H9 (cell line): ENCODE results near the gene NHSL2. TPM values are rescaled to one million over a fixed set of nuclear protein-coding genes. Genes with fewer than 3 reads are reported as not detected.

Source experiments
- DNase-seq: peaks from one replicate; pipeline ENCODE4 v3.0.0-alpha.2; 2017
- H2AFZ ChIP-seq: one replicate; pipeline ENCODE4 v1.6.1; 2013; ENCODE audit warnings: mild to moderate bottlenecking, low read length, control low read depth, moderate library complexity
- H2AK5ac ChIP-seq: 2 replicates; pipeline ENCODE4 v1.6.1; 2013; ENCODE audit warnings: low read length, control low read depth, mixed read lengths; ENCODE audit not compliant: insufficient read length
- H2BK120ac ChIP-seq: one replicate; pipeline ENCODE4 v1.6.1; 2013; ENCODE audit warnings: low read depth, mild to moderate bottlenecking, low read length, control low read depth, inconsistent platforms; ENCODE audit not compliant: poor library complexity, severe bottlenecking
- H2BK12ac ChIP-seq: 2 replicates; pipeline ENCODE4 v1.6.1; 2013; ENCODE audit warnings: low read length, control low read depth, mixed read lengths, low read depth; ENCODE audit not compliant: insufficient read length
- H2BK15ac ChIP-seq: 2 replicates; pipeline ENCODE4 v1.6.1; 2013; ENCODE audit warnings: low read depth, low read length, control low read depth
- H2BK20ac ChIP-seq: one replicate; pipeline ENCODE4 v1.6.1; 2013; ENCODE audit warnings: low read depth, mild to moderate bottlenecking, low read length, control low read depth, inconsistent platforms; ENCODE audit not compliant: poor library complexity, severe bottlenecking
- H2BK5ac ChIP-seq: 2 replicates; pipeline ENCODE4 v1.6.1; 2013; ENCODE audit warnings: low read length, control low read depth, mixed read lengths; ENCODE audit not compliant: insufficient read length
- H3K14ac ChIP-seq: 2 replicates; pipeline ENCODE4 v1.6.1; 2013; ENCODE audit warnings: low read length, control low read depth; ENCODE audit not compliant: insufficient read depth
- H3K18ac ChIP-seq: 2 replicates; pipeline ENCODE4 v1.6.1; 2013; ENCODE audit warnings: low read depth, mild to moderate bottlenecking, mixed read lengths, low read length, control low read depth; ENCODE audit not compliant: insufficient read length
- H3K23ac ChIP-seq: 2 replicates; pipeline ENCODE4 v1.6.1; 2013; ENCODE audit warnings: low read length, control low read depth, mixed read lengths, low read depth; ENCODE audit not compliant: insufficient read length
- H3K23me2 ChIP-seq: 2 replicates; pipeline ENCODE4 v1.6.1; 2013; ENCODE audit warnings: low read depth, mild to moderate bottlenecking, mixed read lengths, low read length, control low read depth; ENCODE audit not compliant: insufficient read length, poor library complexity, severe bottlenecking
- H3K27ac ChIP-seq: 2 replicates; pipeline ENCODE4 v1.5.1; 2013; ENCODE audit warnings: low read length, control low read depth, mixed read lengths, low read depth; ENCODE audit not compliant: insufficient read length
- H3K27me3 ChIP-seq: 2 replicates; pipeline ENCODE4 v1.6.1; 2013; ENCODE audit warnings: low read length, control low read depth, inconsistent platforms; ENCODE audit not compliant: insufficient read depth
- H3K4ac ChIP-seq: 2 replicates; pipeline ENCODE4 v1.6.1; 2013; ENCODE audit warnings: low read depth, mild to moderate bottlenecking, control low read depth, inconsistent platforms, low read length, moderate library complexity
- H3K4me1 ChIP-seq: 2 replicates; pipeline ENCODE4 v1.6.1; 2013; ENCODE audit warnings: low read length, control low read depth, inconsistent platforms; ENCODE audit not compliant: insufficient read depth
- H3K4me2 ChIP-seq: 2 replicates; pipeline ENCODE4 v1.6.1; 2013; ENCODE audit warnings: low read length, control low read depth, mixed read lengths; ENCODE audit not compliant: insufficient read length, insufficient read depth
- H3K56ac ChIP-seq: 2 replicates; pipeline ENCODE4 v1.6.1; 2013; ENCODE audit warnings: low read depth, mild to moderate bottlenecking, mixed read lengths, low read length, control low read depth; ENCODE audit not compliant: insufficient read length
- H3K79me1 ChIP-seq: 2 replicates; pipeline ENCODE4 v1.6.1; 2013; ENCODE audit warnings: low read depth, mild to moderate bottlenecking, moderate library complexity, low read length, control low read depth, inconsistent platforms; ENCODE audit not compliant: insufficient read depth, poor library complexity, severe bottlenecking
- H3K79me2 ChIP-seq: 2 replicates; pipeline ENCODE4 v1.6.1; 2013; ENCODE audit warnings: low read length, control low read depth, inconsistent platforms; ENCODE audit not compliant: insufficient read depth
- H3K9ac ChIP-seq: 2 replicates; pipeline ENCODE4 v1.6.1; 2013; ENCODE audit warnings: low read length, control low read depth, mixed read lengths; ENCODE audit not compliant: insufficient read length; ENCODE audit errors: extremely low read depth
- H3K9me3 ChIP-seq: one replicate; pipeline ENCODE4 v1.6.1; 2013; ENCODE audit warnings: low read depth, low read length, inconsistent platforms; ENCODE audit not compliant: control insufficient read depth
- H3T11ph ChIP-seq: one replicate; pipeline ENCODE4 v1.6.1; 2013; ENCODE audit warnings: mild to moderate bottlenecking, low read length, control low read depth, inconsistent platforms
- H4K20me1 ChIP-seq: one replicate; pipeline ENCODE4 v1.6.1; 2013; ENCODE audit not compliant: control insufficient read depth, insufficient read length, insufficient read depth
- H4K5ac ChIP-seq: 2 replicates; pipeline ENCODE4 v1.6.1; 2013; ENCODE audit warnings: low read depth, mild to moderate bottlenecking, mixed read lengths, low read length, control low read depth; ENCODE audit not compliant: insufficient read length
- H4K8ac ChIP-seq: replicated peaks from 2 replicates; pipeline ENCODE4 v1.6.1; 2013; ENCODE audit warnings: low read length, control low read depth, mixed read lengths, low read depth; ENCODE audit not compliant: insufficient read length
- H4K91ac ChIP-seq: 2 replicates; pipeline ENCODE4 v1.6.1; 2013; ENCODE audit warnings: low read depth, mild to moderate bottlenecking, moderate library complexity, mixed read lengths, low read length, control low read depth; ENCODE audit not compliant: insufficient read length
- H3K27ac Mint-ChIP-seq, 3 experiments: 2 replicates in 2 of 3; 3 replicates in 1 of 3; pipeline ENCODE4 v1.8.0; 2020 to 2021; ENCODE audit warnings: mixed read lengths in 3 of 3, mild to moderate bottlenecking in 1 of 3, moderate library complexity in 1 of 3
- H3K27me3 Mint-ChIP-seq: 2 replicates; pipeline ENCODE4 v1.8.0; 2021; ENCODE audit warnings: low read depth, mild to moderate bottlenecking, moderate library complexity, mixed read lengths
- H3K36me3 Mint-ChIP-seq, 3 experiments: 2 replicates in 2 of 3; 3 replicates in 1 of 3; pipeline ENCODE4 v1.8.0; 2020 to 2021; ENCODE audit warnings: low read depth in 3 of 3, mixed read lengths in 3 of 3; ENCODE audit not compliant: insufficient read depth in 1 of 3
- H3K4me1 Mint-ChIP-seq, 2 experiments: 2 replicates each; pipeline ENCODE4 v1.8.0; 2020; ENCODE audit warnings: mixed read lengths in 2 of 2
- H3K4me3 Mint-ChIP-seq, 2 experiments: 2 replicates in 1 of 2; 3 replicates in 1 of 2; pipeline ENCODE4 v1.8.0; 2020 to 2021; ENCODE audit warnings: mild to moderate bottlenecking in 2 of 2, mixed read lengths in 2 of 2, moderate library complexity in 1 of 2
- H3K9me3 Mint-ChIP-seq, 2 experiments: 2 replicates in 1 of 2; 3 replicates in 1 of 2; pipeline ENCODE4 v1.8.0; 2020; ENCODE audit warnings: mild to moderate bottlenecking in 2 of 2, mixed read lengths in 2 of 2, moderate library complexity in 1 of 2
- WGBS: extraction: QIAGEN DNeasy Blood & Tissue Kit; methylation state at CpG from one replicate; pipeline ENCODE4 v1.1.7; 2013; ENCODE audit warnings: missing lambda C conversion rate, low lambda C conversion rate, mixed read lengths; ENCODE audit not compliant: insufficient read length; ENCODE audit errors: extremely low coverage; 5-methylcytosine and 5-hydroxymethylcytosine counted together
- total RNA-seq: library from RNA; stranded (reverse); gene quantifications from 2 replicates; pipeline ENCODE4 v1.2.1, GENCODE V29; 2021
- TF ChIP-seq, protein P1 (sequence below): fragments of 200-600 bp; sonication (generic); conservative IDR thresholded peaks from 3 replicates; pipeline ENCODE4 v1.8.0; 2021; ENCODE audit warnings: antibody characterized with exemption, mild to moderate bottlenecking

Gene NHSL2
- total RNA-seq, 1 experiment from 2014 or later: 6.4 TPM

GRCh38 chrX:72123471-72124185, 213.0 kb downstream of the NHSL2 start:
- TF ChIP-seq, protein P1, sequence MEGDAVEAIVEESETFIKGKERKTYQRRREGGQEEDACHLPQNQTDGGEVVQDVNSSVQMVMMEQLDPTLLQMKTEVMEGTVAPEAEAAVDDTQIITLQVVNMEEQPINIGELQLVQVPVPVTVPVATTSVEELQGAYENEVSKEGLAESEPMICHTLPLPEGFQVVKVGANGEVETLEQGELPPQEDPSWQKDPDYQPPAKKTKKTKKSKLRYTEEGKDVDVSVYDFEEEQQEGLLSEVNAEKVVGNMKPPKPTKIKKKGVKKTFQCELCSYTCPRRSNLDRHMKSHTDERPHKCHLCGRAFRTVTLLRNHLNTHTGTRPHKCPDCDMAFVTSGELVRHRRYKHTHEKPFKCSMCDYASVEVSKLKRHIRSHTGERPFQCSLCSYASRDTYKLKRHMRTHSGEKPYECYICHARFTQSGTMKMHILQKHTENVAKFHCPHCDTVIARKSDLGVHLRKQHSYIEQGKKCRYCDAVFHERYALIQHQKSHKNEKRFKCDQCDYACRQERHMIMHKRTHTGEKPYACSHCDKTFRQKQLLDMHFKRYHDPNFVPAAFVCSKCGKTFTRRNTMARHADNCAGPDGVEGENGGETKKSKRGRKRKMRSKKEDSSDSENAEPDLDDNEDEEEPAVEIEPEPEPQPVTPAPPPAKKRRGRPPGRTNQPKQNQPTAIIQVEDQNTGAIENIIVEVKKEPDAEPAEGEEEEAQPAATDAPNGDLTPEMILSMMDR: no peak
- Histone ChIP-seq H2BK5ac (peak overlapping the region; percentile 75), H3K23ac (no peak overlapping the region), H3K27ac (peak overlapping the region; percentile 84), H2BK15ac (no peak overlapping the region), H3K27me3 (no peaks in the 10 kb centered on the region), H4K8ac (no peak overlapping the region), H2AFZ (no peak overlapping the region), H3K4ac (peak overlapping the region; percentile 88), H3T11ph (peak overlapping the region; percentile 77), H3K79me1 (no peaks in the 10 kb centered on the region), H3K9me3 (peaks cover 34% of the 10 kb centered on the region), H3K4me2 (no peak overlapping the region), H4K5ac (no peak overlapping the region), H3K56ac (no peak overlapping the region), H4K20me1 (no peaks in the 10 kb centered on the region), H2BK120ac (peak overlapping the region; percentile 85), H2BK12ac (peak overlapping the region; percentile 33), H3K9ac (no peak overlapping the region), H3K18ac (peak overlapping the region; percentile 92), H3K14ac (peak overlapping the region; percentile 84; the same call in 1 of the 2 replicates), H3K4me1 (peaks cover 4% of the 10 kb centered on the region; the same call in 1 of the 2 replicates), H2AK5ac (no peak overlapping the region), H4K91ac (no peak overlapping the region), H3K23me2 (no peaks in the 10 kb centered on the region), H3K79me2 (no peaks in the 10 kb centered on the region), H2BK20ac (no peak overlapping the region)
- Mint-ChIP-seq H3K9me3 (peaks cover 67 to 70% of the 10 kb centered on the region in 2 experiments), H3K36me3 (peaks cover 0 to 3% (median 0%) of the 10 kb centered on the region in 3 experiments; a peak in 3 of 7 replicates), H3K27ac (peak overlapping the region; percentile 46 to 95 (median 69)), H3K27me3 (peaks cover 16% of the 10 kb centered on the region), H3K4me3 (peak overlapping the region; percentile 17 to 56; a peak in 4 of 5 replicates), H3K4me1 (peaks cover 27 to 32% of the 10 kb centered on the region in 2 experiments)
- WGBS: no CpG with 5 or more reads among the region's 11 CpGs
- peak; percentile 81 for DNase-seq
